Endometrial microvascular endothelial cells (primary cell): ENCODE measurements around the gene MYH7. TPM values are rescaled to one million over a fixed set of nuclear protein-coding genes. Genes with fewer than 3 reads are reported as not detected.
"Not testable (repeated sequence)": the region's sequence is repeated elsewhere in the genome, so short reads cannot be mapped to it uniquely, and the experiment has no call there.

Source experiments
- in situ Hi-C: cut with HindIII; loops from 2 replicates; pipeline ENCODE4 v1.10.0; 2017; ENCODE audit warnings: low sequenced_read_pairs, low pct_unique_long_range_greater_than_20kb; ENCODE audit errors: inconsistent ontology term
- total RNA-seq: library from RNA; depleted of rRNA; stranded (reverse); fragments of >200 nt; gene quantifications from one replicate; pipeline ENCODE4 v1.2.3, GENCODE V29; 2015; ENCODE audit errors: inconsistent ontology term

MYH7 gene
- not detected for total RNA-seq

- in situ Hi-C loops: no loop called here
Observed at GRCh38 chr14:23435543-23436326, at the start of gene MYH7. Gene MYH7, minus strand, starts transcription at chr14:23435660. Its CDS starts 1,928 bp downstream, at chr14:23433732.

- in situ Hi-C loops: no loop called here
Observed at GRCh38 chr14:23483236-23483854, 47.9 kb upstream of the MYH7 start.

GRCh38 chr14:23482823-23483148 is 47.3 kb upstream of the MYH7 start:
- in situ Hi-C loops: no loop called here

GRCh38 chr14:23481979-23482822 is 46.7 kb upstream of the MYH7 start:
- in situ Hi-C loops: no loop called here

- in situ Hi-C loops: no loop called here
Observed at GRCh38 chr14:23481362-23481970, 46.0 kb upstream of the MYH7 start.

GRCh38 chr14:23478109-23478759 is 42.8 kb upstream of the MYH7 start:
- in situ Hi-C loops: no loop called here

- in situ Hi-C loops: no loop called here
Observed at GRCh38 chr14:23470947-23471346, 35.5 kb upstream of the MYH7 start.

- in situ Hi-C loops: no loop called here
Observed at GRCh38 chr14:23469906-23470403, 34.5 kb upstream of the MYH7 start.

- in situ Hi-C loops: no loop called here
Observed at GRCh38 chr14:23469127-23469905, 33.9 kb upstream of the MYH7 start, which contains the start of gene NGDN. Gene NGDN, plus strand, starts transcription at chr14:23469703. Its CDS starts 13 bp downstream, at chr14:23469716.

- in situ Hi-C loops: no loop called here
Observed at GRCh38 chr14:23468704-23469126, 33.3 kb upstream of the MYH7 start.

- in situ Hi-C loops: no loop called here
Observed at GRCh38 chr14:23465261-23465660, 29.8 kb upstream of the MYH7 start.

GRCh38 chr14:23464700-23465099 is 29.2 kb upstream of the MYH7 start:
- in situ Hi-C loops: no loop called here

- in situ Hi-C loops: no loop called here
Observed at GRCh38 chr14:23460960-23461359, 25.5 kb upstream of the MYH7 start.

- in situ Hi-C loops: no loop called here
Observed at GRCh38 chr14:23457587-23458445, 22.4 kb upstream of the MYH7 start.

- in situ Hi-C loops: not testable (repeated sequence)
Observed at GRCh38 chr14:23456883-23457586, 21.6 kb upstream of the MYH7 start.

- in situ Hi-C loops: no loop called here
Observed at GRCh38 chr14:23454445-23454856, 19.0 kb upstream of the MYH7 start.
